RKO (cell line): Measurements from ENCODE around the gene HNRNPC.
A peak's percentile ranks its signal among the peaks of the same experiment; 100 is the strongest.
"Not testable (repeated sequence)": the region's sequence is repeated elsewhere in the genome, so short reads cannot be mapped to it uniquely, and the experiment has no call there.

Experiments used
- DNase-seq: peaks from one replicate; pipeline ENCODE4 v3.0.0-alpha.2; 2016; ENCODE audit warnings: low spot score

The HNRNPC gene

DNA sequence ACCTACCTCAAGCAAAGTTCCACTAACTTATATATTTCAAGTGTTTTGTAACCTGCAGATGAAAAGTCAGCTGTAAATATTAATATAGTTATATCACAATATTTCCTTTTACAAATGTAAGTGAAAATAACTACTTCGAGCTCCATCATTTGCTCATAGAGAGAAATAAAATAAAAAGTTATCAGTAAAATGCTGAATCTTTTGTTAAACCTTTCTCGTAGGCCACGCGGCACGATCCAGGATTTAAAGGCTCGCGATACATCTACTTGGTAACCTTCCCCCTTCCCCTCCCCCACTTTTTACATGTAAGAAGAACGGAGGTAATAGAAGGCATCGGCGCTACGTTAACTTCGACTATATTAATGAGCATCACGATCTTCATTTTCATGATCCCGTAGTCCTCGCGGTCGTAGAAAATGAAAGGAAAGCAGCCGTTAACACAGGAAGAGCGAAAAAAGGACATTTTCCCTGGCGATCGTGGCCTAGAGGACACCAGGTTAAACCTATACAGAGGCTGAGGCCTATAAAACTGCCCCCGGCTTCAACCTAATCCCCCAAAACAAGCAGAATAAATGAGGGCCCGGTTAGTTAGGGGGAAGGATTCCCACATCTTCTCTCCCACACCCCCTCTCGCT is 508 bp downstream of the HNRNPC start:
- DNase-seq = peak; percentile 73

DNA sequence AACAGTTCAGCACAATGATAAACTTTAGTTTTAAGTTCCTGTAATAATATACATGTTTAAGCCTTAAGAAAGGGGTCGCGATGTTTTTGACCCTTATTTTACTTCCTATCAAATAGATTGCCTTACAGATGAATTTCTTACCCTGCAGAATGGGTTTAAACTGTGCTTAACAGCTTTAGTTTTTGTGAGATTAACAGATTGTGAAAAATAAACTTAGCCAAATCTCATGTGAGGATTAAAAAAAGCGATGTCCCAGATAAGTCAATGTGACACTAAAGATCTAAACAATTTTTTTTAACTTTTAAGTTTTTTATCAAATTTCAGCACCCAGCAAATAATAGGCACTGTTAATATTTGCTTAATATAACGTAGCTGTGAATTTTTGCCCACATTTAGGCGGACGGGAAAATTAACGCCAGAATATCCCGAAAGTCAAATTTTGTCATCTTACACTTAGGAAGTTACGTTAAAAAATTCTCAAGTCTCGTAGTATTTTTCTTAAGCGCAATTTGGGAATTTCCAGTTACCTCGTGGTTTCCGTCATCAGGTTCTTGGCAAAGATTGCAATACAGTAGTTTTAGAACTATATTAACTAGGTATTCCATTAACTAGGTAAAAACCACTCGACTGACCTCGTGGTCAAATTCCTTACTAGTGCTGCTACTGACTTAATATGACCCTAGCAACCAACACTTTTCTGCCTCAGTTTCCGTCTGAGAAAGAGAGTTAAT is 1.2 kb downstream of the HNRNPC start:
- peak; percentile 46 for DNase-seq

DNA sequence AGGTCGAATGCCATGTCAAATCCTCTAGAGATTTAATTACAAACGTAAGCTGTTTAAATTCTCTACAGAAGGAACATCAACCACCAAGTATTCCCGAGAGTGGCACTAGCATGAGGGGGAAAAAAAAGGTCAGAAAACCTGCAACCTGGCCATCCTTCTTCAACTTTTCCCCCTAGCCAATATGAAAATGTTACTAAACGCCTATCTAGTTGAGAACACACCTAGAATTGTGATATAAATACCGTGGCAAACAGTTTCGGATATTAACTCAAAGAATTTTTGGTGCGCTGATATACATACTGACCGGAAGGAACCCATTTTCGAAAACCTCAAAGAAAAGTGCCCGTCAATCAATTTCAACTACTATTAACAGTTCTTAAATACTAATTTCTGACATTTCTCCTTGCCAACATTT is 1.8 kb downstream of the HNRNPC start:
- peak; percentile 56 for DNase-seq

DNA sequence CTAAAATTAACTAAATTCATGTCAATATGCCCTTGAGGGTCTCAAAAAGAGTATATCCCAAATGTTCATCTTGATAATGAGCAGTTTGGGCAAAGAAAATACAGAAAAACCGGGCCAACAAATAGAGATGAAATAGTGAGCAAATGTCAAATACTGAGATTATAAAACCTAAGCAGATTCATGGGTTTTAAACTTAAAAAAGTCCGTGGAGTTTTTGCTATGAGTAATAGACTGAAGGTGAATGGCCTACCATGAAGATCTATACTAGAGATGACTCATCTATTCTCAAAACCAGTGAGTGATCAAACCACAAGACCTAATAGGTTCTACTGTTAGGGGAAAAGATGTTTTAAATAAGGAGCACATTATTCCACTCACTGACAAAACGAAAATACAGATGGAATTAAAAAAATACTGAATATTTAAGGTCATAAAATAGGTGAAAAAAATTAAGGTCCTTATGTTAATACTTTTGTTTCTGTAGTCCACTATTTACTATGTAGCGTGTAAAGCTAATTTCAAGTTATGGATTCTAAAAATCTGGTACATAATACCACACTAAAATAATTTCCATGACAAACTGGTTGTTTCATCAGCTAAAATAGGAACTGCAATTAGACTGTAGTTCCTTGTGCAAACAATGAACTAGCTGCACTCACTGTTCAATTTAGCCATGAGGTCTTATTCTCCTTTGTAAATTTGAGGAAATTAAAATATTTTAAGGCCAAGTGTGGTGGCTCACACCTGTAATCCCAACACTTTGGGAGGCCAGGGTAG is 5.0 kb downstream of the HNRNPC start:
- DNase-seq = peak; percentile 91

DNA sequence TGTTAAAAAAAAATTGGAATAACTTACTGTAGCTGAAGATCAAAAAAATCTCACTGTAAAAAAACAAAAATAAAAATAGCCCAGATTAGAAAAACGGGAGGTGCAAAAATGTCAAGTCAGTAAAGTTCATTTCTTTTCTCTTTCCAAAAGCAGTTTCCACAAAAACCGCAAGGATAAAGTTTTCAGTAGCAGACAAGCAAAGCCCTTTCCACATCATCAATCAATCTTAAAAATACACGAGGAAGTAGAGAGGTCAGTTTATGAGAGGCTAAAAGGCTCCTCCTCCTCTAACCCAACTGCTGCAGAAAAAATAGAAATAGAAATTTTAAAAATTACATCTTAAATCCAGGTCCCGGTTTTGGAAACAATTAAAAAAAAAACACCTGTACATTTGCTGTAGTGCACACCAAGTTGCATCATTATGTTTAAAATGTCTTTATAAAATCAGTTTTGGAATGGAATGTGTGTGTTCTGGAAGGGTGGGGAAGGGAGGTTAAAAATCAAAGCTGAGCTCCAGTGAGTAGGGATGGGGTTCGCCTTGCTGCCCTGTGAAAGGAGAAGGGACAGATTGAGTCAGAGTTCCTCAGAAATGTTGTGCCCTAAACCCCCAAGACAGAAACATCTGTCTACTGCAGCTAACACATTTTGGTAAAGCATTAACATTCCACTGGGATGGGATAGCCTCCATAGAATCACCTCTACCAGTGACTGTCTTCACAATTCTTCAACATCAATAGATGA is 5.8 kb downstream of the HNRNPC start:
- no peak for DNase-seq

DNA sequence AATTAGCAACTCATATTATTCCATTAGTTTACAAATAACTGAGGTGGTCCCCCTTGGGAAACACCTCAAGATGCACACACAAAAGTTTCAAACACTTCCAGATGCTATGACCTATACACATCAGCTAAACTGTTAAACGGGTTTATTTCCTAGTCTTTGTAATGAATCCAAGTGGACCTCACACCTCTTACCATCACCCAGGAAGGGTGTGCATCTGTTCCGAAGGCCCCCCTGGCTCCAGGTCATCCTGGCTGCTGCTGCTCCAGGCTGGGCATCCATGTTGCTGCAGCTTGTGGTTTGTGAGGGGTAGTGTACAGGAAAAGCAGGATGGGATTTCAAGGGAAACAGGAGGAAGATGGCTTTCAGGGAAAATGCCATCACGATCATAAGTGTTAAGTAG is 6.8 kb downstream of the HNRNPC start:
- no peak for DNase-seq

- no peak for DNase-seq
These were observed 7.4 kb downstream of the HNRNPC start for GRCh38 chr14:21261824-21262223.

- no peak for DNase-seq
These were observed 10.1 kb downstream of the HNRNPC start for GRCh38 chr14:21258889-21259787.

DNA sequence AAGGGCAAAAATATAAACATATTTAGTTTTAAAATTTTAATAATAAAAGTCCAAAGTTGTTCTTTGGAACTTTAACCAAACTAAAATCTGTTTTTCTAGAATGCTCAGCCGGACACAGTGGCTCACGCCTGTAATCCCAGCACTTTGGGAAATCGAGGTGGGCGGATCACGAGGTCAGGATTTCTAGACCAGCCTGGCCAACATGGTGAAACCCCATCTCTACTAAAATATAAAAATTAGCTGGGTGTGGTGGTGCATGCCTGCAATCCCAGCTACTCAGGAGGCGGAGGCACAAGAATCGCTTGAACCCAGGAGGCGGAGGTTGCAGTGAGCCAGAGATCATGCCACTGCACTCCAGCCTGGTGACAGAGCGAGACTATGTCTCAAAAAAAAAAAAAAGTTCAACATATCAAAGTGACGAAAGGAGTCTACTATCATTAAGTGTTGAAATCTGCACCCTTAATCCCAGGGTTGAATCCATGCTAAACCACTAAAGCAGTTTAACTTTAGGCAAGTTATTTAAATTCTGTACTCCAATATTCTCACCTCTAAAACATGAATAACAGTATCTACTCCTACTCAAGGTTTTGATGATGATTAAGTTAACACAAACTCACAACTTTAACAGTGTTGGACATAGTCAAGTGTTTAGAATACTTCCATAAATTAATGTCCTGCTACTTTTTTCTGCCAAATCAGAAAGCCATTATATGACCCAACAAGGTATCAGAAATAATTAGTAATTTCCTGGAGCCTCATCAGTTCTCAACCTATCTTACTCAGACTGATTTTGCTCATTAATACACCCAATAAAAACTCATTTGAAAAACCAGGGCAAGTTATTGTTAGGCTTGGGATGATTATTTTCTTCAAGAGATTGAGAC is 11.0 kb downstream of the HNRNPC start:
- DNase-seq = no peak

- DNase-seq = no peak
These were observed 11.8 kb downstream of the HNRNPC start for GRCh38 chr14:21257394-21257909.

DNA sequence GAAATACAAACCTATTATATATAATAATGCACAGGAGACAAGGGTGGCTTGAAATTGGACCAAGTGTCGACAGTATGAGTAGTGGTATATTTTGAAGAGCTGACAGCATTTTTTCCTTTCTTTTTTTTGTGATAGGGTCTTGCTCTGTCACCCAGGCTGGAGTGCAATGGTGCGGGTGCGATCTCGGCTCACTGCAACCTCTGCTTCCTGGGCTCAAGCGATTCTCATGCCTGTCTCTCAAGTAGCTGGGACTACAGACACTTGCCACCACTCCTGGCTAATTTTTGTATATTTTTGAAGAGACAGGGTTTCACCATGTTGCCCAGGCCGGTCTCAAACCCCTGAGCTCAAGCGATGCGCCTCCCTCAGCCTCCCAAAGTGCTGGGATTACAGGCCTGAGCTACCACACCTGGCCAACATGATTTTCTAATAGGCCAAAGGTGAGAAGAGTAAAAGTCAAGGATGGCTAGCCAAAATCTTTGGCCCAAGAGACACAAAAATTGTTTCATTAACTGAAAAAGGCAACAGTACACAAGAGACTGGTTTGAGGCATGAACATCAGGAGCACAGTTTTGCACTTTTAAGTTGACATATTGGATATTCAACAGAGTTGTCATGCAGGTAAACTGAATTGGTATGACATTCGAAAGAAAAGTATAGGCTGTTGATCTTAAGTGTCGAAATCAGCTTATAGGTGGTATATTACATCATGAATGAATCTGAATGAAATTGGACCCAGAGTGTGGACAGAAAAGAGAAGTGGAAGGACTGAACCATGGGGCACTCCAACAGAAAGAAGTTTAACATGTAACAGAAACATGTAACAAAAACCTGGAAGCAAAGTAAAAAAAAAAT is 12.5 kb downstream of the HNRNPC start:
- DNase-seq = no peak

GRCh38 chr14:21256102-21256447 is 13.2 kb downstream of the HNRNPC start:
- DNase-seq = not testable (repeated sequence)

- DNase-seq = no peak
These were observed 13.7 kb downstream of the HNRNPC start for GRCh38 chr14:21255385-21256101.

DNA sequence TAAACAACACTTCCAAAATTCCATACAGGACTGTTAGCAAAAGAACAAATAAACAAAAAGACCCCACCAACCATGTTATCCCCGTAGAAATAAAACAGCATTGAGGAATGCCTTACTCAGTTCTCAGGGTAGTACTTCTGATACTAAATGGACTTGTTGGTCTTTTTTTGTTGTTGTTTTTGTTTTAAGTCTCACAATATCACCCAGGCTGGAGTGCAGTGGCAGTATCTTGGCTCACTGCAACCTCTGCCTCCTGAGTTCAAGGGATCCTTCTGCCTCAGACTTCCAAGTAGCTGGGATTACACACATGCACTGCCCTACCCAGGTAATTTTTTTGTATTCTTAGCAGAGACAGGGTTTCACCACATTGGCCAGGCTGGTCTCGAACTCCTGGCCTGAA is 17.1 kb downstream of the HNRNPC start:
- DNase-seq = no peak

GRCh38 chr14:21251215-21251614 is 18.0 kb downstream of the HNRNPC start:
- no peak for DNase-seq

DNA sequence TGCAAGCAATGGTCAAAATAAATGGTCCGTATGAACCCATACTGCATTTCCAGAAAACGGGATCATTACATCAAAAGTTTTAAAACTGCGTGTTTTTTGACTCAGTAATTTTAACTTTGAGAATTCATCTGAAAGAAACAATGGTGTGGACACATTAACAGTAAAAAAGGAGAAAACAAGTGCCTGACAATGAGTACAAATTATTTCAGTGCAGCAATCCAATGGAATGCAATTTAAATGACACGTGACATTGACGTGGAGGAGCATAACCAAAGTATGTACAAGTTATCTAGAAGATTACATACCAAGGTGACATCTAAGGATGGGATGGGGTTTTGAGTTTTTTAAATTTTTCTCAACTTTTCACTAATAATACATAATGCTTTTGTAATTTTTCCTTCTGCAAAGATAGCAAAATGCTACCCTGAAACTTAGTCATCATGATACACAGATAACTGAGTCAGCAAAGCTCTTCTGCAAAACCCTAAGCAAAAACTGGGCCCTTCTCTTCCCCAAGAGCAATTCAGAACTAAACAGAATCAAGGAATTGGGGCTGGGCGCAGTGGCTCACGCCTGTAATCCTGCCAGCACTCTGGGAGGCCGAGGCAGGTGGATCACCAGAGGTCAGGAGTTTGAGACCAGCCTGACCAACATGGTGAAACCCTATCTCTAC is 20.4 kb downstream of the HNRNPC start:
- DNase-seq = peak; percentile 34

- no peak for DNase-seq
These were observed 20.9 kb downstream of the HNRNPC start for GRCh38 chr14:21248338-21248737.

DNA sequence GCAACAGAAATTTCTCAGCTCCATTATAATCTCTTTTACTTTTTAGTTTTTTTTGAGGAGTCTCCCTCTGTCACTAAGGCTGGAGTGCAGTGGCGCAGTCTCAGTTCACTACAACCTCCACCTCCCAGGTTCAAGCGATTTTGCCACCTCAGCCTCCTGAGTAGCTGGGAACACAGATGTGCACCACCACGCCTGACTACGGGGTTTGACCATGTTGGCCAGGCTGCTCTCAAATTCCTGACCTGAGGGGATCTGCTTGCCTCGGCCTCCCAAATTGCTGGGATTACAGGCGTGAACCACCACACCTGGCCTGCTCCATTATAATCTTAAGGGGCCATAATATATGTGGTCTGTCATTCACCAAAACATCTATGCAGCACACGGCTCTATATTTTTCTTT is 23.4 kb downstream of the HNRNPC start:
- DNase-seq = no peak
